Epithelial cell of proximal tubule (primary cell): ENCODE data around the gene ADAMTS14. TPM values are rescaled to one million over a fixed set of nuclear protein-coding genes. Genes with fewer than 3 reads are reported as not detected.
"Not testable (repeated sequence)": the region's sequence is repeated elsewhere in the genome, so short reads cannot be mapped to it uniquely, and the experiment has no call there.

ENCODE experiments used
- DNase-seq: peaks from one replicate; pipeline ENCODE4 v3.0.0-alpha.2; 2011; ENCODE audit warnings: low read depth
- H3K4me3 ChIP-seq: 2 replicates; pipeline ENCODE4 v1.5.1; 2011; ENCODE audit warnings: low read depth, mild to moderate bottlenecking, low read length
- CTCF ChIP-seq: conservative IDR thresholded peaks from 2 replicates; pipeline ENCODE4 v1.5.1; 2012; ENCODE audit warnings: low read depth, mild to moderate bottlenecking, low read length
- total RNA-seq: library from RNA; depleted of rRNA; stranded (reverse); fragments of >200 nt; gene quantifications from 2 replicates; pipeline ENCODE4 v1.2.3, GENCODE V29; 2015

ADAMTS14 gene
- 1.3 and 1.4 TPM in 2 replicates for total RNA-seq

- H3K4me3 ChIP-seq = peak within 1 kb of the TSS; percentile 61
- no peak for DNase-seq
- no peak for TF ChIP-seq CTCF
Observed at GRCh38 chr10:70672165-70673042, at the start of gene ADAMTS14. Gene ADAMTS14 (plus strand): TSS chr10:70672506. CDS start chr10:70672803, 297 bp downstream.

GRCh38 chr10:70622541-70622940 lies 49.8 kb upstream of the ADAMTS14 start:
- TF ChIP-seq CTCF = no peak
- no peak for DNase-seq
- H3K4me3 ChIP-seq = no peak overlapping the region

GRCh38 chr10:70622981-70623844 lies 49.1 kb upstream of the ADAMTS14 start:
- no peak for DNase-seq
- no peak for TF ChIP-seq CTCF
- no peak overlapping the region for H3K4me3 ChIP-seq

- H3K4me3 ChIP-seq = no peak overlapping the region
- no peak for TF ChIP-seq CTCF
Observed at GRCh38 chr10:70626056-70626455, 46.2 kb upstream of the ADAMTS14 start.

GRCh38 chr10:70629338-70629737 lies 43.0 kb upstream of the ADAMTS14 start:
- no peak overlapping the region for H3K4me3 ChIP-seq
- no peak for DNase-seq
- TF ChIP-seq CTCF = no peak

More at GRCh38 chr10:70626056-70626455, 46.2 kb upstream of the ADAMTS14 start:
- no peak for DNase-seq

- not testable (repeated sequence) for H3K4me3 ChIP-seq, DNase-seq
Observed at GRCh38 chr10:70631735-70632134, 40.6 kb upstream of the ADAMTS14 start.

- no peak for DNase-seq
- no peak for TF ChIP-seq CTCF
- H3K4me3 ChIP-seq = no peak overlapping the region
Observed at GRCh38 chr10:70634011-70634410, 38.3 kb upstream of the ADAMTS14 start.

- DNase-seq, H3K4me3 ChIP-seq: not testable (repeated sequence)
Observed at GRCh38 chr10:70634515-70634914, 37.8 kb upstream of the ADAMTS14 start.

- not testable (repeated sequence) for DNase-seq, H3K4me3 ChIP-seq
Observed at GRCh38 chr10:70639640-70640383, 32.5 kb upstream of the ADAMTS14 start.

GRCh38 chr10:70643272-70643671 lies 29.0 kb upstream of the ADAMTS14 start:
- not testable (repeated sequence) for H3K4me3 ChIP-seq, DNase-seq
